IMR-90 (cell line): ENCODE measurements around the gene STK40. TPM values are rescaled to one million over a fixed set of nuclear protein-coding genes. Genes with fewer than 3 reads are reported as not detected.

Source experiments
- ATAC-seq: fragments of 200-7000 bp; cut with Tn5 transposase; 2 replicates; pipeline ENCODE4 v1.9.1; 2020; ENCODE audit warnings: low read depth, mild to moderate bottlenecking, moderate library complexity
- BruUV-seq: library from RNA; stranded (reverse); fragments of 400-500 nt; replicated peaks from 2 replicates; lab custom pipeline; 2021; lab: Mats Ljungman, UMichigan
- CTCF ChIA-PET: fragments of 300-600 bp; formaldehyde crosslinking; extraction: SDS; loops from one replicate; lab custom pipeline; 2021; ENCODE audit warnings: antibody characterized with exemption; lab: Yijun Ruan, JAX
- POLR2A ChIA-PET: fragments of 300-600 bp; sonication (Branson Sonifier 250); formaldehyde crosslinking; loops from one replicate; lab custom pipeline; 2022; ENCODE audit warnings: antibody characterized with exemption; ENCODE audit not compliant: unreplicated experiment; lab: Charles Lee
- DNase-seq: peaks from one replicate; pipeline ENCODE4 v3.0.0; 2013
- H2AFZ ChIP-seq: replicated peaks from 2 replicates; pipeline ENCODE3; 2013; ENCODE audit warnings: low read length, mild to moderate bottlenecking; ENCODE audit not compliant: poor library complexity
- H2AK5ac ChIP-seq: 2 replicates; pipeline ENCODE4 v1.6.1; 2013; ENCODE audit warnings: low read depth, low read length, inconsistent platforms
- H2AK9ac ChIP-seq: replicated peaks from 2 replicates; pipeline ENCODE3; 2013; ENCODE audit warnings: mild to moderate bottlenecking, low read depth, low read length, moderate library complexity; ENCODE audit not compliant: poor library complexity
- H2BK120ac ChIP-seq: 2 replicates; pipeline ENCODE4 v1.6.1; 2013; ENCODE audit warnings: low read depth, low read length, inconsistent platforms
- H2BK15ac ChIP-seq: 3 replicates; pipeline ENCODE4 v1.6.1; 2013; ENCODE audit warnings: low read depth, low read length, inconsistent platforms
- H2BK20ac ChIP-seq: 2 replicates; pipeline ENCODE4 v1.6.1; 2013; ENCODE audit warnings: low read depth, mild to moderate bottlenecking, inconsistent platforms, low read length, moderate library complexity
- H2BK5ac ChIP-seq: 2 replicates; pipeline ENCODE4 v1.6.1; 2013; ENCODE audit warnings: mild to moderate bottlenecking, low read depth, low read length, inconsistent platforms; ENCODE audit not compliant: poor library complexity, severe bottlenecking
- H3K14ac ChIP-seq: replicated peaks from 2 replicates; pipeline ENCODE4 v1.6.1; 2013; ENCODE audit warnings: low read depth, low read length, inconsistent platforms
- H3K18ac ChIP-seq: 2 replicates; pipeline ENCODE4 v1.6.1; 2013; ENCODE audit warnings: low read depth, low read length, control low read depth
- H3K23ac ChIP-seq: 2 replicates; pipeline ENCODE4 v1.6.1; 2013; ENCODE audit warnings: low read depth, low read length, inconsistent platforms
- H3K27ac ChIP-seq: 2 replicates; pipeline ENCODE4 v1.5.1; 2013; ENCODE audit warnings: mild to moderate bottlenecking, control low read depth, low read length; ENCODE audit not compliant: insufficient read depth
- H3K27me3 ChIP-seq: 2 replicates; pipeline ENCODE4 v1.6.1; 2013; ENCODE audit warnings: low read length; ENCODE audit not compliant: control insufficient read depth, insufficient read depth
- H3K36me3 ChIP-seq: 2 replicates; pipeline ENCODE4 v1.6.1; 2013; ENCODE audit warnings: low read length, mixed read lengths; ENCODE audit not compliant: control insufficient read depth, insufficient read depth
- H3K4ac ChIP-seq: 2 replicates; pipeline ENCODE4 v1.6.1; 2013; ENCODE audit warnings: low read depth, low read length, inconsistent platforms
- H3K4me1 ChIP-seq: 2 replicates; pipeline ENCODE4 v1.6.1; 2013; ENCODE audit warnings: low read length, mixed read lengths; ENCODE audit not compliant: control insufficient read depth, insufficient read depth
- H3K4me2 ChIP-seq: 2 replicates; pipeline ENCODE4 v1.6.1; 2013; ENCODE audit warnings: low read depth, mild to moderate bottlenecking, control low read depth, low read length, moderate library complexity
- H3K4me3 ChIP-seq: 2 replicates; pipeline ENCODE4 v1.5.1; 2013; ENCODE audit warnings: low read depth, mild to moderate bottlenecking, control low read depth, low read length, moderate library complexity; ENCODE audit not compliant: insufficient read depth
- H3K56ac ChIP-seq: 2 replicates; pipeline ENCODE4 v1.6.1; 2013; ENCODE audit warnings: low read length, inconsistent platforms; ENCODE audit not compliant: insufficient read depth; ENCODE audit errors: extremely low read depth
- H3K79me1 ChIP-seq, 2 experiments: 2 replicates each; pipeline ENCODE4 v1.6.1; 2013; ENCODE audit warnings: low read length in 2 of 2, inconsistent platforms in 1 of 2, low read depth in 1 of 2
- H3K9ac ChIP-seq: 2 replicates; pipeline ENCODE4 v1.6.1; 2013; ENCODE audit warnings: low read depth, low read length, control low read depth
- H3K9me1 ChIP-seq: 2 replicates; pipeline ENCODE4 v1.6.1; 2013; ENCODE audit warnings: low read length, inconsistent platforms; ENCODE audit not compliant: insufficient read depth
- H3K9me3 ChIP-seq: 2 replicates; pipeline ENCODE4 v1.6.1; 2013; ENCODE audit warnings: low read length; ENCODE audit not compliant: control insufficient read depth, insufficient read depth
- H4K20me1 ChIP-seq: 2 replicates; pipeline ENCODE4 v1.6.1; 2013; ENCODE audit warnings: low read length, inconsistent platforms; ENCODE audit not compliant: insufficient read depth
- H4K5ac ChIP-seq: 2 replicates; pipeline ENCODE4 v1.6.1; 2013; ENCODE audit warnings: mild to moderate bottlenecking, low read depth, low read length, control low read depth
- H4K8ac ChIP-seq, 2 experiments: 2 replicates each; pipeline ENCODE4 v1.6.1; 2013; ENCODE audit warnings: low read depth in 2 of 2, low read length in 2 of 2, control low read depth in 1 of 2, inconsistent platforms in 1 of 2
- H4K91ac ChIP-seq: 2 replicates; pipeline ENCODE4 v1.6.1; 2013; ENCODE audit warnings: low read depth, low read length, inconsistent platforms; ENCODE audit not compliant: insufficient read depth
- CHD1 ChIP-seq: IDR thresholded peaks from 2 replicates; pipeline ENCODE4 v1.6.1; 2012; ENCODE audit warnings: low read depth, low read length, improper control_type of control experiment
- MAFK ChIP-seq: IDR thresholded peaks from 2 replicates; pipeline ENCODE4 v1.6.1; 2012; ENCODE audit warnings: low read depth, low read length, improper control_type of control experiment
- RFX5 ChIP-seq: IDR thresholded peaks from 2 replicates; pipeline ENCODE4 v1.8.0; 2012; ENCODE audit warnings: low read depth, mild to moderate bottlenecking, low read length, moderate library complexity
- SMC3 ChIP-seq: fragments of 150-350 bp; IDR thresholded peaks from 2 replicates; pipeline ENCODE4 v1.6.1; 2016; ENCODE audit warnings: low read depth, mild to moderate bottlenecking, antibody characterized with exemption, low read length, moderate library complexity
- WGBS, 2 experiments: methylation state at CpG; one replicate each; pipeline versions ENCODE4 v1.1.5 to v1.1.7; 2013; ENCODE audit warnings: missing lambda C conversion rate in 2 of 2; ENCODE audit not compliant: insufficient read length in 1 of 2; ENCODE audit errors: extremely low coverage in 2 of 2; 5-methylcytosine and 5-hydroxymethylcytosine counted together
- dilution Hi-C: fragments of 300-500 bp; cut with HindIII; formaldehyde crosslinking; loops from one replicate; pipeline ENCODE4 v1.14.3; 2018; ENCODE audit warnings: low sequenced_read_pairs; ENCODE audit not compliant: unreplicated experiment
- in situ Hi-C: fragments of 300-500 bp; cut with MboI; formaldehyde crosslinking; loops from 3 replicates; pipeline ENCODE4 v1.14.3; 2019; ENCODE audit warnings: low sequenced_read_pairs, inconsistent platforms, mixed read lengths
- intact Hi-C: fragments of 100-400 bp; cut with micrococcal nuclease; formaldehyde crosslinking; loops from 2 replicates; pipeline ENCODE4 v1.10.0; 2022
- polyA plus RNA-seq, 3 experiments: library from polyadenylated mRNA; depleted of rRNA; stranded (reverse); fragments of >200 nt; gene quantifications; 2 replicates each; pipeline ENCODE4 v1.2.3, GENCODE V29; 2012; ENCODE audit warnings: low replicate concordance in 1 of 3
- total RNA-seq: library from RNA; depleted of rRNA; stranded (reverse); fragments of >200 nt; gene quantifications from 2 replicates; pipeline ENCODE4 v1.2.3, GENCODE V29; 2012

Gene STK40
- total and polyA plus RNA-seq, 2 of the 4 experiments (the other 2 are of a cell fraction): 16.0 to 29.9 TPM

DNA sequence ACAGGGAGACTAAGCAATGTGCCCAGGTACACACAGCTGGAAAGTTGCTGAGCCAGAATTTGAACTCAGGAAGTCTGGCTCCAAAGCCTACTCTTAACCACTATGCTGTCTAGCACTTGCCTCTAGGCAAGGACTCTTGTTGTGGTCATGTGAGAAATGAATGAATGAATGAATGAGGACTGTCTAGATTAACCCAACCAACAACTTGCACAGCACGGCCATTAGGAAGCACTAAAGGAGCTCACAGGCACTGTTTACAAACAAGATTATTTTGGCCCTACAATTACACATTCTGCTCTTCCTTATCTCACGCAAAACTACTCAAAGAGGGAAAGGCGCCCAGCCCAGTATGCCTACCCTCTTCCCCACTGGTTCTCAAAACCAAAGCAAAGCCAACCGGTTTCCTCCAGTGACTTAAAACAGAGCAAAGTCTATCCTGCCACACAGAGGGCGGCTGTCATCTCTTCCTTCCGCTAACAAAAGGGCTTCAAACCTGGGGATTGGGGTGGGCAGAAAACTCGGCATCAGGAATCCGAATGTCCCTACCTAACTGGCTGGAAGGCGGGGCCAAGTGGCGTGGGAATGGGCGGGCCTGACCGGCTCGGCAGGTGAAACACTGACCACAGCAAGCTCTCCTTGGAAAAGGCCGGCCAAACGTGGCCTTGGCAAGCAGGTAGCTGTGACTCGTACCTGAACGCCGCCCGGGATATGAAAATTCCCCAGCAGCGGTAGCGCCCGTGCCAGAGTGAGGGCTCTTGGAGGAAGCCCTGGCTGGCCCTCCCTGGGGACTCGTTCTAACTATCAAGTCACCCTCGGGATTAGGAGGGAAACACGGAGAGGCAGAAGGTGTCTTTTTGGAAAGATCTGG lies 948 bp downstream of the STK40 start:
- peak overlapping the region; percentile 45 for H3K56ac ChIP-seq
- peaks cover 30% of the 10 kb centered on the region for H3K9me1 ChIP-seq
- H3K9me3 ChIP-seq: no peaks in the 10 kb centered on the region
- H4K5ac ChIP-seq: no peak overlapping the region; the same call in 1 of the 2 replicates
- H2BK20ac ChIP-seq: no peak overlapping the region
- peaks cover 52% of the 10 kb centered on the region for H4K20me1 ChIP-seq
- CTCF ChIA-PET: interaction anchor here (1.2 kb wide), 2 partner anchors 16 to 42 kb away, joined by 3 to 4 read pairs; no protein-coding TSS in a partner anchor
- peaks cover 4% of the 10 kb centered on the region for H3K36me3 ChIP-seq
- H3K79me1 ChIP-seq: peaks cover 10 to 70% of the 10 kb centered on the region in 2 experiments; a peak in 3 of 4 replicates
- H4K8ac ChIP-seq: no peak overlapping the region; a peak in 1 of 4 replicates
- dilution Hi-C loops (no loop called here), intact Hi-C loops (loop anchor here (5.0 kb wide), 2 partner anchors 38 to 62 kb away; partner anchors contain the start of gene EVA1B), in situ Hi-C loops (no loop called here)
- peak overlapping the region; percentile 56 for H2AK5ac ChIP-seq
- TF ChIP-seq CHD1: 0 out of 2 replicates have a peak, but pooled peaks have one; percentile 14
- TF ChIP-seq SMC3: no peak
- no peak for TF ChIP-seq RFX5
- TF ChIP-seq MAFK: no peak
- peak overlapping the region; percentile 89 for H3K27ac ChIP-seq
- peaks cover 22% of the 10 kb centered on the region for H3K4me1 ChIP-seq
- no peak overlapping the region; the same call in 2 of the 3 replicates for H2BK15ac ChIP-seq
- BruUV-seq: TSS peak; percentile 37
- H2AFZ ChIP-seq: peak overlapping the region; percentile 88
- H3K4me2 ChIP-seq: peak overlapping the region; percentile 96
- peak overlapping the region; percentile 46; the same call in 1 of the 2 replicates for H4K91ac ChIP-seq
- H2BK120ac ChIP-seq: no peak overlapping the region; the same call in 1 of the 2 replicates
- H3K4ac ChIP-seq: peak overlapping the region; percentile 84
- peak overlapping the region; percentile 6 for H3K14ac ChIP-seq
- H3K27me3 ChIP-seq: no peaks in the 10 kb centered on the region
- peak overlapping the region; percentile 89 for H2BK5ac ChIP-seq
- no peak for ATAC-seq
- peak overlapping the region; percentile 95 for H3K23ac ChIP-seq
- no peak for DNase-seq
- POLR2A ChIA-PET: no interaction called here
- 5% methylated on average over 12 of the region's 25 CpGs; no CpG with 5 or more reads in 1 of the 2 experiments for WGBS, 2 experiments
- peak overlapping the region; percentile 96 for H3K4me3 ChIP-seq
- no peak overlapping the region for H3K18ac ChIP-seq
- peak overlapping the region; percentile 93 for H3K9ac ChIP-seq
- H2AK9ac ChIP-seq: peak overlapping the region; percentile 95
